Stimulated activated CD8-positive, alpha-beta memory T cell treated with anti-CD3 and anti-CD28 coated beads, Interleukin-12 subunit alpha, Interleukin-12 subunit beta, amount 100 ng/mL, for 4 hours (primary cell): ENCODE measurements around the gene STAB1.

Experiments
- DNase-seq: peaks from one replicate; pipeline ENCODE4 v3.0.0-alpha.2; 2020; ENCODE audit warnings: low read depth

Gene STAB1

DNA sequence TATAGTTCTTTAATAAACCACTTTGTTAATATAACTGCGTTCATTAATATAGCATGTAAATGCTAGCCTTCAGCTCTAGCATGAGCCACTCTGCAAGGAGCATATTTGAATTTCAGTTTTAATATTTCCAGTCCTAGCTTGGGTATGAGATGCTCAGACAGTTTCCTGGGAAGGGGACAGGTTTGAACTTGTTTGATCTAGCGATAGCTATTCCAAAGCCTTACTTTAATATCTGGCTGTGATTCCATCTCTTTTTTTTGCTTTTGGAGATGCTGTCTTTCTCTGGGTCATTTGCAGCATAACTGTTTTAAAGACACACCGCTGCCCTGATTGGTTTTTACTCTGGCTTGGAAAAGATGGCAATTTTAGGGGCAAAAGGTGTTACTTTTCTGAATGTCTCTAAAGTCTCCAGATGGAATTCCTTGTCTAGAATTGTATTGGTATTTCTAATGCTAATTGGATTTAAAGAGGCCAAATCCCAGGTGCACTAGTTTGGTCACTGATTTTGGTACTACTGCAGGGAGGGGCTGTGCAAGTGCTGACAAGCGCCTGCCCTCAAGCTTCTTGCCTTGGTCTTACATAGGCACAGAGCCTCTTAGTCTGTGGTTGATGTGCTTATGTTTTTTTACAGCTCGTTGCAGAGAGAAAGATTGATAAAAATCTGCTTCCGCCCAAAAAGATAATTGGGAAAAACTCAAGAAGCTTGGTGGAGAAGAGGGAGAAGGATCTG is 36.9 kb upstream of the STAB1 start:
- no peak for DNase-seq

DNA sequence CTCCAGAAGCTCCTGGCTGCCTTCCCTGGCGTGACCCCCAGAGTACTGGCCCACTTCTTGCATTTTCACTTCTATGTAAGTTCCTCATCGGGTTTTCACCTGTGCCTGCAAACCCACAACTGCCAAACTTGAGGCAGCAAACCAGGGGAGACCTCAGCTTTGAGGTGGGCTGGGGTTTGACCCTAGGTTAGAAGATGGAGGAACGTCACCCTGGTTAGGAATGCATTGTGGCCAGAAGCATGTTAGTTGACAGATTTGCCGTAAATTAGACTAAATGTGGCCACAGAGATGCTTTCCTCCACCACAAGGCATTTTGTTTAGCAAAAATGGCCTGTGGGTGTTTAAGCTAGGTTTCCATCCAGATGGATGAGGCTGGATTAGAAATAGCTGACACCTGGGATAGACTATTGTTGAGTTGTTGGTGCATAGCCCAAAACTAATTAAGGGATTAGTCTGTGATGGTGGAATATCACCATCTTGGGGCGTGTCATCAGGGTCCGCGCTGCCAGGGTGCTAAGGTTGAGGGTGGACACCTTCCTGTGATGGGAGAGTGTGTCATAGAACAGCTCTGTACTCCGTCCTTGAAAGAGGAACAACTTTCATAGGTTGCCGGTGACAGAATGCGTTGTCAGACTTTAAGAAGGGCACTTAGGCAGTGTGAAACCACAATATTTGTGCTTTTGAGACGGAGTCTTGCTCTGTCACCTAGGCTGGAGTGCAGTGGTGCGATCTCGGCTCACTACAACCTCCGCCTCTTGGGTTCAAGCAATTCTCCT is 36.2 kb upstream of the STAB1 start:
- DNase-seq = no peak

DNA sequence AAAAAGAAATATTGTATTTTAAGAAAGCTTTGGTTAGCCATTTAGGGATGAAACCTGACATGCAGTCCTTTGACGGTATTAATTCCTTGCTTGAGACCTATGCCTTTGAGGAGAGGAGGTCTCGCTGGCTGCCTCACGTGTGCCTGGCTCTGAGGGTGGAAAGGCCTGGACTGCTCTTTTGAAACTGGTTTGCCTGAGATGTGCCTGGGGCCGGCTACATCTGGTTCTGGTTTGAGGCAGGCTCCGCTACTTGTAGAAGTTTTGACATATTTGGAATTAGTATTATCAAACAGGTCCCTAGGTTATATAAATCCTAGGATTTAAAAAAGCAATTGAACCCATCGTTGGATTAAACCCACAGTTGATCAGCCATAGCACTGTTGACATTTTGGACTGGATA is 33.3 kb upstream of the STAB1 start:
- DNase-seq = no peak

DNA sequence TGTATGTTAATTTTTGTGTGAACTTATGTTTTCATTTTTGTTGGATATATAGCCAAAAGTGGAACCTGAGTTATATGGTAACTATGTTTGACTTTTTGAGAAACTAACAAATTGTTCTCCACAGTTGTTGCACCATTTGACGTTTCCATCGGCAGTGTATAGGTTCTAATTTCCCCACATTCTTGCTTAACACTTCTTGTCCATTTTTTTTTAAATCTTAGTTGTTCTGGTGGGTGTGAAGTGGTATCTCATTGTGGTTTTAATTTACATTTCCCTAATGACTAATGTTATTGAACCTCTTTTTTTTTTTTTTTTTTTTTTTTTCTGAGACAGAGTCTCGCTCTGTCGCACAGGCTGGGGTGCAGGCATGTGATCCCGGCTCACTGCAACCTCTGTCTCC is 31.7 kb upstream of the STAB1 start:
- DNase-seq = no peak

GRCh38 chr3:52468336-52468735 is 26.8 kb upstream of the STAB1 start:
- DNase-seq = no peak

DNA sequence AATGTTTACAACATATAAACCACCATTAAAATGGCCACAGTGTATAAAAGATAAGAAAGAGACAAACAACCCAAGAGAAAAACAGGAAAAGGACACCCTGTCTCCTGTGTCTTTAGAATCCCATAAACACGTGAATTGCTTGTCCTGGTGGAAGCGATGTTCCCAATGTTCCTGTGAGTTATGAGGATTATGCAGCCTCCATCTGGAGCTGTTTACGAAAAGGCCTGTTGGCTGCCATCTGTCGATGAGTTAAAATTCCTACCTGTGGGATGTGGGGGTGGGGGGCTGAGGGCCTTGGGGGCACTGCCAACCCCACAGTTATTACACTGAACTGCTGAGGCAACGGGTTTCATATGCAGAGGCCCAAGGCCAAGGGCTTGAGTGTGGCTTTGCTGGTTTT is 26.1 kb upstream of the STAB1 start:
- DNase-seq = no peak

DNA sequence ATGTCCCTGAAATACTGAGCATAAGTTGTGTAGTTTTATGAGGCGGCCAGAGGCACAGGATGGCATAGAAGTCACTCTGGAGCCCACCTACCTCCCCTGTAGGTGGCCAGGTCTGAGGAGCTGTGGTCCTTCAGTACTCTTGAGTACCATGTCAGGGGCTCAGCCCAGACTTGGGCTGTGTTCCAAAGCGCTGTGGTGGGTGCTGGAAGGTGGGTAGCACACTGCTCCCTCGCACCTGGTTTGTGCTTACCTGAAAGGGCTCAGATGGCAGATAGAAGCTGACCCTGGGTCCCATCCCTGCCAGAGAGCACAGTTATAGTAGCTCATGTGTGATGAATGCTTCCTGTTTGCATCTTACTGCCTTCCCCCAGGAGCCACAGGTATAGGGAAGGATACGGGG is 24.2 kb upstream of the STAB1 start:
- DNase-seq = no peak

DNA sequence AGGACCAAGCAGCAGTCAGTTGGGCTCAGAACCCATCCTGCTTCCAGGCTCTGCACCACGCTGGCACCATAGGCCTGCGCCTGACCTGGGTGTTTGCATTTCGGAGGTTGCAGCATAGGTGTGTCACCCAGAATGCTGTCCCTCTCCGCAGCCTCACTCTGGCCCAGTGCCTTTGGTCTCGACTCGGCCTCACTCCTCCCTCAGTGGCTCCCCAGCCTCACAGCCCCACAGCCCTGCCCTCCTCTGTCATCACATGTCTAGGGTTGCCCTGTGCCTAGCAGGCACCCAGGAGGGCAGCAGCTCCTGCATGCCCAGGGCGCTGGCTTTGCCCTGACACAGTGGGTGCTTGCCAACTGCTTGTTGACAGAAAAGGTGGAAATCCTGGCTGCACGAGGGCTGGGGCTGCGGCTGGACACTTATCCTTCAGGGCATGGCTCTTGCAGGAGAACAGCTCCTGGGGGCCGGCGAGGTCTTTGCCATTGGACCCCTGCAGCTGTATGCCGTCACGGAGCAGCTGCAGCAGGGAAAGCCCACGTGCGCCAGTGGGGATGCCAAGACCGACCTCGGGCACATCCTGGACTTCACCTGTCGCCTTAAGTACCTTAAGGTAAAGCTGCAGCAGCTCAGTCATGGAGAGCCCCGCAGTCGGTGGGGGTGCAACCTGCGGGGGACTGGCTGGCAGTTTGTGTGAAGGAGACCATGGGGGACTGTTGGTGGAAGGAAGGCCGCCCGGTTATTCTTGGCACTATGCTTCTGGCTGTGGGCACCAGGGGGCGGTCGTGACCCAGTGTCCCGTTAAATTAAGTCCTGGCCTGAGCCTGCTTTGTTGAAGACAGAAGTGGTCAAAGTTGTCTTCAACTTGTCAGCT is 23.5 kb upstream of the STAB1 start:
- no peak for DNase-seq

DNA sequence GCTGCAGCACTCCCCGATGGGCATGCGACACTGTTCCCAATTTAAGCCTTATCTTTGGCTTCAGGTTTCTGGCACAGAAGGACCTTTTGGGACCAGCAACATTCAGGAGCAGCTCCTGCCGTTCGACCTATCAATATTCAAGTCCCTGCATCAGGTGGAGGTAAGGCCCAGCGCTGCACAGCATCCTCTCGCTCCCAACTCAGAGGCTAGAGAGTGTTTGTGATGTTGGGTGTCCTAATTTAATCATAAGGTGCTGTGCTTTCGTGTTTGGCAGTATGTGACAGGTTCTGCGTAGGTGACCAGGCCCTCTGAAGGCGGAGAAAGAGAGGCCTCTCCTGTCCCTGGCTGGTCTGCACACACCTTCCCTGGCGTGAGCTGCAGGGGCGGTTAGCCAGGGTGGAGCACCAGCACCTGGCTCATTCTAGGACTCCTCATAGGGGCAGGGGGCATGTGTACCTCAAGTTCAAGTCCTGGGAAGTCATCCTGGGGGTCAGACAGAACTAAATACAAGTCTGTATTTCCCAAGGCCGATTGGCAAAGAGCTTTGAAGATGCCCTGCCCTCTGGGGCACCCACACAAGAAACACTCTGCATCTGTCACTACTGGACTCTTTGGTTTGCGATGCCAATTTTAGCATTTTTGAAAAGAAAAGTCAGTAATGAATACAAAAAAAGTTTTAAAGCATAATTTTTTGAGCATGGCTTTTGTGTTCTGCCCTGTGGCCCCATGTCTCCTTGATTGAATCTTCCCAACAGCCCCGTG is 22.7 kb upstream of the STAB1 start:
- no peak for DNase-seq

- DNase-seq = no peak
These were observed 22.1 kb upstream of the STAB1 start for GRCh38 chr3:52473026-52473425.

DNA sequence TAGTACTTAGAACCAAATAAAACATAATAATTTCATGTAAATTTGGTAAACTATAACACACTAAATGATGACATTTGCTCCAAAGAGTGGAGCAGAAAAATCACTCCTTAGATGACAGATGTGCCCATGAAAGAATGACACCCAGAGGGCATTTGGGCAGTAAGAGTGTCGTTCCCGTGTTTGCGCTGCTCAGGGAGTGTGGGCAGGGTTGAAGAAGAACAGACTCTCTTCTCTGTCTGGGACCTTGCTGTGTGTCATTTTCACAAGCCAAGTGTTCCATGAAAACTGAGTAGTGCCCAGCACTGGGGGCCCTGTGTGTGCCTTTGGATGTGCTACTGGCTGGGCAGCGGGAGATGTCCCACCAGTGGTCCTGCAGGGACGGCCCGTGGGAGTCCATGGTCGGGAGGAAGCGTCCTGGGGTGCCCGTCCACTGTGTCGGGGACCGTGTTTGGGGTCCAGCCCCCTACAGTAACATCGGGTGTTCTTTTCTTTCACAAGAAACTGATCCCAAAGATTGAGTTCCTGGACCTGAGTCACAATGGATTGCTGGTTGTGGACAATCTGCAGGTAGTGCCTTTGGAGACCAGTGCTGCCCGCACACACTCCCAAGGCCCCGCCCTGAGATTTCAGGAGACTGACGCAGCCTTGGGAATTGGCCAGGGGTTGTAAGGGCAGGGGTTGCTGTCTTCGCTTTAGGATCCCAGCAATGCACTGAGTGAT is 17.9 kb upstream of the STAB1 start:
- no peak for DNase-seq

GRCh38 chr3:52477796-52478095 is 17.4 kb upstream of the STAB1 start:
- DNase-seq = no peak

DNA sequence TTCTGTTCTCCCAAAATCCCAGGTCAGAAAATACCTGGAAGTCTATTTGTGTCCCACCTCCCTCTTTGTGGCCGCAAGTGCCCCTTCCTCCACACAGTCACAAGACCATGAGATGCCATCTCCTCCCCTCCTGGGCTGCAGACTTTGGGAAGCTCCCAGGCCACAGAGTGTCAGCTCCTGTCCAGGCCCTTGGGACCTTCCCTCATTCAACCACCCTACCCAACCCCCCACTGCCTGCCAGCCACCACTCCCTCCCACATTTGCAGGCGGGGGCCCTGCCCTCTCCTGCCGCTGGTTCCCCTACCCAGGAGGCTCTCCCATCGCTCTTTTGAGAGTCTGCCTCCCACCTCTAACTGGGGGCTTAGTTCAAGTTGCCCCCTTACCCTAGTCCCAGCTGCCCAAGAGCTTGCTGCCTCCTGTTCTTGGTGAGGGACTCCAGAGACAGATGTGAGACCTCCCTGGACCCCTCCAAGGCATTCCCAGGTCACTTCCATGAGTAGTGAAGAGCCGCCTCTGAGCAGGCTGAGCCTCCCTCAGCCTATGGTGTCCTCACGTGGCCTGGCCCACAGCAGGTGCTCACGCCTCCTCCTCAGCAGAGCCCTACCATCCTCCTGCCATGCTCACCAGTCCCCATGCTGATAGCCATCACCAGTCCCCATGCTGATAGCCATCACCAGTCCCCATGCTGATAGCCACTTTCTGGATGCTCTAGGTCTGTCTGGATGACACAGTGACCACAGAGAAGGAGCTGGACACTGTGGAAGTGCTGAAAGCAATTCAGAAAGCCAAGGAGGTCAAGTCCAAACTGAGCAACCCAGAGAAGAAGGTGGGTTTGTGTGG is 15.9 kb upstream of the STAB1 start:
- DNase-seq = no peak

DNA sequence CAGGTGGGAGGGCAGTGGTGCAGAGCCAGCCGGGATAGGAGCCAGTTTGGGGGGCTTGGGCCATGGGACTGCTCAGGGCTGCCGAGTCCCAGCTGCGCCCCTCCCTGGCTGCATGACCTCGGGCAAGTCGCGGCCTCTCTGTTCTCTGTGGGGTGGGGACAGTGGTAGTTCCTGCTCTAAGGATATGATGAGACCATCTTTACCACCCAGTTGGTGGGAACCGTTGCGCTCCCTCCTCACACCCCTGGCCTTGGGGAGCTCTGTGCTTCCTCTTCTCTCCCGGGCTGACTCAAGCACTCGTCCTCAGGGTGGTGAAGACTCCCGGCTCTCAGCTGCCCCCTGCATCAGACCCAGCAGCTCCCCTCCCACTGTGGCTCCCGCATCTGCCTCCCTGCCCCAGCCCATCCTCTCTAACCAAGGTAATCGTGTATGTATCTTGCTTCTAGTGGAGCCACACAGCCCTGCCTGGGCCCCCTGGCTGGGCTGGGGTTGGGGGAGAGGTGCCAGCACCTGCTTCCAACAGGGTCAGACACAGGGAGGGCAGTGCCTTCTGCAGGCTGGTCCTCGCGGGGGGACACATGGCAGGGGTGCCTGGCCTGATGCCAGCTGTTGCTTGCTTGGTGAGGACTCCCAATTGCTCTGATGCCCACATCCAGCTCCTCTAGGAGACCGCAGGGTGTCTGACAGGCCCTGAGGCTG is 15.1 kb upstream of the STAB1 start:
- DNase-seq = no peak

- no peak for DNase-seq
These were observed 14.1 kb upstream of the STAB1 start for GRCh38 chr3:52480768-52481715.

- DNase-seq = no peak
These were observed 13.2 kb upstream of the STAB1 start for GRCh38 chr3:52481819-52482521.

- no peak for DNase-seq
These were observed 12.1 kb upstream of the STAB1 start for GRCh38 chr3:52483081-52483480.
